ENCODE measurements around the gene RAMP3. TPM values are rescaled to one million over a fixed set of nuclear protein-coding genes. Genes with fewer than 3 reads are reported as not detected.

RAMP3 gene
- total RNA-seq, 1 donor from 2014 or later, result not detected

DNA sequence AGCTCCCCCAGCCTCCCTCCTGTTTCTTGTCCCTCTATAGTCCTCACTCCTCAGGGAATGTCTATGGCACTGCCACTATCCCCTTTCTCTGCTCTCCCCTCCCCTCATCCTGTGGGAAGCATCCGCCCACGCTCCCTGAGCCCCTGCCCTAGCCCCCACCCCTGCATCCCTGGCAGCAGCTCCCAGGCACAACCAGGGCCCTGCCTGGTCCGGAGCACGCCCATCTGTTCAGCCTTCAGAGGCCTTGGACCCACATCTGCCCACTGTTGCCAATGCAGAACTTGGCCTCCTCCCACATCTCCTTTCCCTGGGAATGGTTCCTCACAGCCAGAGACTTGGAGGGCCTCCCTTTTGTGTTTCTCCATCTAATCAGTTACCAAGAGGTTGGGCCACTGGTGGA, 25.7 kb upstream of the RAMP3 start:
- no peak for FAIRE-seq
- H3K27ac ChIP-seq (ENCODE audit: low read depth, low read length), result no peak overlapping the region

DNA sequence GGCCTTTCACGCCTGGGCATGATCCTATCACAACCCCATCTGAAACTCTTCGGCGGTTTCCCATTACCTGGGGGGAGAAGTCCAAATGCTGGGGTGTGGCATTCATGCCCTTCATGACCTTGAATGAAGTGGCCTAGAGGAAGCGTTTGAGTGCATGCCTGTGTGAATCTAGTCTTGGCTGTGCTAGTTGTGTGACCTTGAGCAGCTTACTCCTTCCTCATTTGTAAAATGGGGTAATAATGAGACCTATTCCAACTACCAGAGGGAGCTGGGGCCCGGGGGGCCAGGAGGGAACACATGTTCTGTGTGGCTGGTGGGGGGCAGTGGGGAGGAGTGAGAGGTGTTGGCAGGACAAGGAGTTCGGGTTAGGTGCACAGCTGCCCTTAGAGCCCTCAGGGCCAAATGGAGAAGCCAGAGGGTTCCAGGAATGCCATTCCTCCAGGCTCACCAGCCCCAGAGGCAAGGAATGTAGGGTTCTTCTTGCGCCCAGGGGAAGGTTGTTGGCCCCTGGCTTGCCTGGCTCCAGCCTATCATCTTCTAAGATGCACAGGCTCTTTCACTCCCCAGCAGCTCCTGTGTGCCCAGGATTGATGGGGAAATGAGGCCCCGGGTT, 24.8 kb upstream of the RAMP3 start:
- DNase-seq (ENCODE audit: low read depth) (no peak), FAIRE-seq (no peak)
- no peak overlapping the region for H3K27ac Mint-ChIP-seq (ENCODE audit: unreplicated experiment)
- Histone ChIP-seq H3K4me3 (ENCODE audit: insufficient read depth, low read depth, low read length) (no peak overlapping the region), H3K27ac (ENCODE audit: low read depth, low read length) (no peak overlapping the region), H3K79me2 (ENCODE audit: insufficient read depth, low read length) (no peaks in the 10 kb centered on the region), H3K4me2 (ENCODE audit: low read length) (no peak overlapping the region), H3K36me3 (ENCODE audit: insufficient read depth, low read length) (no peaks in the 10 kb centered on the region), H4K20me1 (ENCODE audit: insufficient read depth, low read length) (no peaks in the 10 kb centered on the region), H3K9me3 (ENCODE audit: insufficient read depth, low read depth, low read length) (no peaks in the 10 kb centered on the region), H3K27me3 (ENCODE audit: insufficient read depth, low read length) (peaks cover 6% of the 10 kb centered on the region), H3K9ac (ENCODE audit: low read length) (no peak overlapping the region), H3K4me1 (ENCODE audit: insufficient read depth, low read length) (no peaks in the 10 kb centered on the region), H2AFZ (ENCODE audit: low read depth, low read length) (no peak overlapping the region)
- H3K4me1 Mint-ChIP-seq (ENCODE audit: low read depth, unreplicated experiment), result no peaks in the 10 kb centered on the region
- H3K27me3 Mint-ChIP-seq (ENCODE audit: low read depth, unreplicated experiment), result peaks cover 31% of the 10 kb centered on the region
- no peak overlapping the region for H3K4me3 Mint-ChIP-seq (ENCODE audit: unreplicated experiment)
- no peaks in the 10 kb centered on the region for H3K36me3 Mint-ChIP-seq (ENCODE audit: low read depth, unreplicated experiment)
- H3K9me3 Mint-ChIP-seq (ENCODE audit: unreplicated experiment), result no peaks in the 10 kb centered on the region
- TF ChIP-seq, protein P1, sequence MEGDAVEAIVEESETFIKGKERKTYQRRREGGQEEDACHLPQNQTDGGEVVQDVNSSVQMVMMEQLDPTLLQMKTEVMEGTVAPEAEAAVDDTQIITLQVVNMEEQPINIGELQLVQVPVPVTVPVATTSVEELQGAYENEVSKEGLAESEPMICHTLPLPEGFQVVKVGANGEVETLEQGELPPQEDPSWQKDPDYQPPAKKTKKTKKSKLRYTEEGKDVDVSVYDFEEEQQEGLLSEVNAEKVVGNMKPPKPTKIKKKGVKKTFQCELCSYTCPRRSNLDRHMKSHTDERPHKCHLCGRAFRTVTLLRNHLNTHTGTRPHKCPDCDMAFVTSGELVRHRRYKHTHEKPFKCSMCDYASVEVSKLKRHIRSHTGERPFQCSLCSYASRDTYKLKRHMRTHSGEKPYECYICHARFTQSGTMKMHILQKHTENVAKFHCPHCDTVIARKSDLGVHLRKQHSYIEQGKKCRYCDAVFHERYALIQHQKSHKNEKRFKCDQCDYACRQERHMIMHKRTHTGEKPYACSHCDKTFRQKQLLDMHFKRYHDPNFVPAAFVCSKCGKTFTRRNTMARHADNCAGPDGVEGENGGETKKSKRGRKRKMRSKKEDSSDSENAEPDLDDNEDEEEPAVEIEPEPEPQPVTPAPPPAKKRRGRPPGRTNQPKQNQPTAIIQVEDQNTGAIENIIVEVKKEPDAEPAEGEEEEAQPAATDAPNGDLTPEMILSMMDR (IDR thresholded peaks at IDR 0.05; ENCODE audit: insufficient read depth, low read depth, low read length), result no peak
- no peak for TF ChIP-seq EZH2 (IDR thresholded peaks at IDR 0.05; ENCODE audit: insufficient read depth, low read length)

More for the DNA sequence above, 25.7 kb upstream of the RAMP3 start:
- Histone ChIP-seq H3K9me3 (ENCODE audit: insufficient read depth, low read depth, low read length) (no peaks in the 10 kb centered on the region), H2AFZ (ENCODE audit: low read depth, low read length) (no peak overlapping the region), H3K4me1 (ENCODE audit: insufficient read depth, low read length) (no peaks in the 10 kb centered on the region), H3K27me3 (ENCODE audit: insufficient read depth, low read length) (peaks cover 3% of the 10 kb centered on the region), H4K20me1 (ENCODE audit: insufficient read depth, low read length) (no peaks in the 10 kb centered on the region), H3K36me3 (ENCODE audit: insufficient read depth, low read length) (no peaks in the 10 kb centered on the region), H3K79me2 (ENCODE audit: insufficient read depth, low read length) (no peaks in the 10 kb centered on the region), H3K4me3 (ENCODE audit: insufficient read depth, low read depth, low read length) (no peak overlapping the region), H3K4me2 (ENCODE audit: low read length) (no peak overlapping the region), H3K9ac (ENCODE audit: low read length) (no peak overlapping the region)
- no peak overlapping the region for H3K27ac Mint-ChIP-seq (ENCODE audit: unreplicated experiment)
- no peak for DNase-seq (ENCODE audit: low read depth)
- no peaks in the 10 kb centered on the region for H3K9me3 Mint-ChIP-seq (ENCODE audit: unreplicated experiment)
- no peaks in the 10 kb centered on the region for H3K4me1 Mint-ChIP-seq (ENCODE audit: low read depth, unreplicated experiment)
- no peaks in the 10 kb centered on the region for H3K36me3 Mint-ChIP-seq (ENCODE audit: low read depth, unreplicated experiment)
- H3K27me3 Mint-ChIP-seq (ENCODE audit: low read depth, unreplicated experiment), result peaks cover 25% of the 10 kb centered on the region
- no peak for TF ChIP-seq EZH2 (IDR thresholded peaks at IDR 0.05; ENCODE audit: insufficient read depth, low read length)
- TF ChIP-seq, protein P1 (IDR thresholded peaks at IDR 0.05; ENCODE audit: insufficient read depth, low read depth, low read length), result no peak
- H3K4me3 Mint-ChIP-seq (ENCODE audit: unreplicated experiment), result no peak overlapping the region

DNA sequence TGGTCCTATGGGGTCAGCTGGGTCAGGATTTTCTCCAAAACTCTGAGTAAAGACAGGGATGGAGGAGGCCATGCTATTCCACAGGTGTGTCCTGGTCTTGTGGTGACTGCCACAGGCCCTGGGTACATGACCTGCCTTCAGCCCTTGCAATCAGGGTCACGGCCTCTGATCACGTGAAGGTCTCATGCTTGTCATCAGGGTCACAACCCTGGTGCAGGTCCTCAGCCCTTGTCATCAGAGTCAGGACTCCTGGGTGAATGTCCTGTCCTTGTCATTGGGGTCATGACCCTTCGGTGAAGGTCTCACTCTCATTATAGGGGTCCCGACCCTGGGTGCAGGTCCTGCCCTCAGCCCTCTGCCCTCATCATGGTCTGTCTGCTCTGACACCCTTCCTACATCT, 24.2 kb upstream of the RAMP3 start:
- no peak for TF ChIP-seq EZH2 (IDR thresholded peaks at IDR 0.05; ENCODE audit: insufficient read depth, low read length)
- TF ChIP-seq, protein P1 (IDR thresholded peaks at IDR 0.05; ENCODE audit: insufficient read depth, low read depth, low read length), result no peak
- no peak overlapping the region for H2AFZ ChIP-seq (ENCODE audit: low read depth, low read length)
- no peak overlapping the region for H3K4me2 ChIP-seq (ENCODE audit: low read length)
- no peaks in the 10 kb centered on the region for H3K36me3 ChIP-seq (ENCODE audit: insufficient read depth, low read length)
- no peak for DNase-seq (ENCODE audit: low read depth)
- FAIRE-seq, result no peak
- Mint-ChIP-seq H3K4me1 (ENCODE audit: low read depth, unreplicated experiment) (no peaks in the 10 kb centered on the region), H3K27me3 (ENCODE audit: low read depth, unreplicated experiment) (peaks cover 32% of the 10 kb centered on the region), H3K36me3 (ENCODE audit: low read depth, unreplicated experiment) (no peaks in the 10 kb centered on the region), H3K9me3 (ENCODE audit: unreplicated experiment) (no peaks in the 10 kb centered on the region), H3K4me3 (ENCODE audit: unreplicated experiment) (no peak overlapping the region), H3K27ac (ENCODE audit: unreplicated experiment) (no peak overlapping the region)
- H3K27ac ChIP-seq (ENCODE audit: low read depth, low read length), result no peak overlapping the region
- no peaks in the 10 kb centered on the region for H3K79me2 ChIP-seq (ENCODE audit: insufficient read depth, low read length)
- no peak overlapping the region for H3K9ac ChIP-seq (ENCODE audit: low read length)
- no peaks in the 10 kb centered on the region for H4K20me1 ChIP-seq (ENCODE audit: insufficient read depth, low read length)
- H3K27me3 ChIP-seq (ENCODE audit: insufficient read depth, low read length), result peaks cover 8% of the 10 kb centered on the region
- H3K4me3 ChIP-seq (ENCODE audit: insufficient read depth, low read depth, low read length), result no peak overlapping the region
- H3K9me3 ChIP-seq (ENCODE audit: insufficient read depth, low read depth, low read length), result no peaks in the 10 kb centered on the region
- no peaks in the 10 kb centered on the region for H3K4me1 ChIP-seq (ENCODE audit: insufficient read depth, low read length)

Data from astrocyte (in vitro differentiated cells and primary cell).